HL-60/S4 (cell line): ENCODE measurements around the gene POLR1B.
"Not testable (repeated sequence)": the region's sequence is repeated elsewhere in the genome, so short reads cannot be mapped to it uniquely, and the experiment has no call there.

ENCODE experiments used
- in situ Hi-C: fragments of 300-500 bp; cut with MboI; formaldehyde crosslinking; loops from 2 replicates; pipeline ENCODE4 v1.14.3; 2022; ENCODE audit warnings: low sequenced_read_pairs

POLR1B gene

GRCh38 chr2:112542123-112542983, at the start of gene POLR1B:
POLR1B (plus strand) TSS chr2:112542465; CDS start chr2:112542495, 30 bp downstream.
- in situ Hi-C loops, result no loop called here

DNA sequence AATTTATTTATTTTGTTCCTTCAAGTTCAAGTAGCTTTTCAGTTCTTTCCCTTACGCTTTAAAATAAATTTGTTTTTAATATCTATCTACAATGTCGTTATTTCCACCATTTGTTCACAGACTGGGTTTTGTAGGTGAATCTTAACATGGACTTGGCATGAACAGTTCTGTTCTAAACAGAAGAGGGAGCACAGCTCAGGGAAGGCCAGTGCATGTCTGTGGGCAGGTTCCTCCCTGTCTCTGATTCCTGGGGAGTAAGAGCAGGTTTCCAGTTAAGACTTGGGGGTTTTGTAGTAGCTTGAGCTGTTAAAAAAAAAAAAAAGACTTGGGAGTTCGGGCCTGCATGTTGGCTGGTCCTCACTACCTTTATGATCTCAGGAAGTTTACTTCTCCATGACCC, 49.2 kb upstream of the POLR1B start:
- in situ Hi-C loops, result no loop called here

DNA sequence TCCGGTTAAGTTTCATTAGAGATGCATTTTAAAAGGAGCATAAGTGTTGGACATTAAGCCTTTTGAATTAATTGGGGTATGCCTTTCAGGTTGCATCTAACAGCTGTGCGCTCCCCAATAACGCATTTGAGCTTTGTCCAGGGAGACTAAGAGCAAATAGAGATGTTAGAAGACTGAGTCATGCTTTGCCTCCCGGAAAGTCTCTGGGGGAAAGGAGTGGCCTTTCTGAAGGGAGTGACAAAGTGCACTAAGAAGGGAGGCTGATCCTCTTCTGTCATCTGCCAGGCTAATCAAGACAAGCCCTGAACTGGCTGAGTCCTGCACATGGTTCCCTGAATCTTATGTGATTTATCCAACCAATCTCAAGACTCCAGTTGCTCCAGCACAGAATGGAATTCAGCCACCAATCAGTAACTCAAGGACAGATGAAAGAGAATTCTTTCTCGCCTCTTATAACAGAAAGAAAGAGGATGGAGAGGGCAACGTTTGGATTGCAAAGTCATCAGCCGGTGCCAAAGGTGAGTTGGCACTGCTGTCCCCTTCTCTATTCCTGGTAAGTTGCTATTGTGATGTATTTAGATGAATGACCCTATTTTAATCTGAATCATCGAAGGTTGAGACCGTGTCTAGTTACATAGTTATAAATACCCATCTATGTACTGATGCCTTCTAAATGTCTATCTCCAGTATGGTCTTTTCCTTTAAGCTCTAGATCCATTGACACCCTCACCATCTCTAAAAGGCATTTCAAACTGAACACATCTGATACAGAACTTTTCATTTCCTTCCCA, 48.2 kb upstream of the POLR1B start:
- in situ Hi-C loops, result no loop called here

DNA sequence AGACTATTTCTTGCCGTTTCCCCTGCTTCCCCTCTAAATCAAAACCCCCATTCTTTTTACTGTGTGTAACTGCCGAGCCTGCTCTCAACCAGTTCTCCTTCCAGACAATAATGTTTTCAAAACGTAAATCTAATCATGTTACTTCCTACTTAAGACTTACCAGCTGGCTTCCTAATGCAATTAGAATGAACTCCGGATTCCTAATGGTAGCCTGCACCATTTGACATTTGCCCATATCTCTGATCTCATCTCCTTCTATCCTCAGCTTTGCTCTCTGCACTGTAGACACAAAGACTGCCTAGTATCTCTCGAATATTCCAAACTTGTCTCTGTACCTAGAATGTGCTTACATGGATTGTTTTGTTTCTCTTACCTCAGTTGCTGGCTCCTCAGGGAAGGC, 47.4 kb upstream of the POLR1B start:
- in situ Hi-C loops, result no loop called here

DNA sequence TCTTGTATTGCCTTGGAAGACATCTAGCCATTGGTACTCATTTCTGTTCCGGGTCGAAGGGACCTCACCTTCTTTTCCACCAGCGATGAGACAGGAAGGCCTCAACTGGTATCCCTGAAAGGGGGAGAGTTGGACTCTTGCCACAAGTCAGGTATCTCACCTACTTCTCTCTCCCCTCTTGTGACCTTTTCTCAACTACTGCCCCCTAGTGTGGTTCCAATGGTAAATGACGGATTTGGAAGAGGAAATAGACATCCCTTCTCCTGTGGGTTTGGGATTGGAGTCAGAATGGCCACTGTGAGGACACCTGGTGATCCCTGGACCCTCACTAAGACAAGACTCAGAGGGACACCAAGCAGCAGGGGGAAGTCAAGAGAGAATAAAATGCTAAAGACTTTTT, 46.4 kb upstream of the POLR1B start:
- in situ Hi-C loops, result not testable (repeated sequence)

GRCh38 chr2:112500850-112501484, 41.3 kb upstream of the POLR1B start:
- in situ Hi-C loops, result not testable (repeated sequence)

GRCh38 chr2:112509239-112509998, 32.8 kb upstream of the POLR1B start:
- in situ Hi-C loops, result not testable (repeated sequence)

DNA sequence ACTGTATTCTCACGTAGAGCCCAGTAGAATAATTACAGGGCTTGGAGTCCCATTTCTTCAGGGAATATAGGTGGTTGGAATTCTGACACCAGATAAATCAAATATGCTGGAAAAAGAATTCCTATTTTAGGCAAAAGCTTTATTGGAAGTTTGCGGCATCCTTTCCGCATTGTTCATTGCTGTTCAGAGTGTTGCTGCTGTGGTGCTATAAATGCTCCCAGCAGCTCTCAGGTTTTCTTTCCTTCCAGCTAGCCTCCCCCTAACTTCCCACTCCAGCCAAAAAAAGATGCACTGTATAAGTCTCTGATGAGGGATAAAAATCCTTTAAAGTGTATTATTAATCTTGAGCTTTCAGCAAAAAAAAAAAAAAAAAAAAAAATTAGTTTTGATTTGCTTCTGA, 25.5 kb upstream of the POLR1B start:
- in situ Hi-C loops, result no loop called here

DNA sequence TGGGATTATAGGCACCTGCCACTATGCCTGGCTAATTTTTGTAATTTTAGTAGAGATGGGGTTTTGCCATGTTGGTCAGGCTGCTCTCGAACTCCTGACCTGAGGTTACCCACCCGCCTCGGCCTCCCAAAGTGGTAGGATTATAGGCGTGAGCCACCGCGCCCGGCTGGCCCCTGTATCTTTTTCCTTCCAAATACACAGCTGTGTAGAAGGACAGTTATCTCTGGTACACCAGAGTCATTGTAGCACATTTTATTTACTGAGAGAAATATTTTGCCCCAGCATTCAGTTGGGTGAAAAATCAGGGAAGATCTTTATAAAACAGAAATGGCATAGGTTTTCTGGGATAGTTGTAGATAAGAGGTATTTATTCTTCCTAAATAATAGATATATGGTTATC, 23.5 kb upstream of the POLR1B start:
- in situ Hi-C loops, result no loop called here

DNA sequence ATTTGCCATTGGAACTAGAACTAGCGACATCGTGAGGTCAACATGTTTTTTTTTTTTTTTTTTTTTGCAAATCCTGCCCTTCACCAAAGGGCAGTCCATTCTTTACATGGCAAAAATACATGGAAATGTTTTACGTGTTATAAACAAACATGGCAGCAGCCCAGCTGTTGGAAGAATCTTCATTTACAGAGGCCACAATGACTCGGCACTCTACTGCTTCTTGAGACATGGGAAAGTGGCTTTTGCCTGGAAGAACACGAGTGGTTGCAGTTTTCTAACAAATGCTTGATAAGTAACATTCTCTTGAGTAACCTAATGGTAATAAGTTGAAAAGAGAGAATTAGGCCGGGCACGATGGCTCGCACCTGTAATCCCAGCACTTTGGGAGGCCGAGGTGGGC, 22.8 kb upstream of the POLR1B start:
- in situ Hi-C loops, result no loop called here

DNA sequence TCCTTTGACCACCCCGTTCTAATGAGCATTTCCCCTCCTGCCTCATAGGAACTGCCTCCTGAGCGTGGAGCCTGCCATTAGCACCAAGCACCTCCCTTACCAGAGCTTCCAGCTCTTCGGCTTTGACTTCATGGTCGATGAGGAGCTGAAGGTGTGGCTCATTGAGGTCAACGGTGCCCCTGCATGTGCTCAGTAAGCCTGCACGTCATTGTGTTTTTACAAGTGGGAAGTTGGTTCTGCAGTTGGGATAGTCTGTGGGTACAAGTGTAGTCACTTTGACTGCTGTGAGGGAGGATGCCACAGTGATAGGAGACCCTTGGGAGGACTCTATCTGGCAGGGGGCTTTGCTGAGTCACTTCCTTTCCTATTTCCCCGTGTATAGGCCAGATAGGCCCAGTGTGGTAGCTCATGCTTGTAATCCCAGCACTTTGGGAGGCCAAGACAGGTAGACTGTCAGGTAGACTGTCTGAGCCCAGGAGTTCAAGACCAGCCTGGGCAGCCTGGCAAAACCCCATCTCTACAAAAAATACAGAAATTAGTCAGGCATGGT, 22.0 kb upstream of the POLR1B start:
- in situ Hi-C loops, result no loop called here

GRCh38 chr2:112523291-112523777, 18.9 kb upstream of the POLR1B start:
- in situ Hi-C loops, result no loop called here

DNA sequence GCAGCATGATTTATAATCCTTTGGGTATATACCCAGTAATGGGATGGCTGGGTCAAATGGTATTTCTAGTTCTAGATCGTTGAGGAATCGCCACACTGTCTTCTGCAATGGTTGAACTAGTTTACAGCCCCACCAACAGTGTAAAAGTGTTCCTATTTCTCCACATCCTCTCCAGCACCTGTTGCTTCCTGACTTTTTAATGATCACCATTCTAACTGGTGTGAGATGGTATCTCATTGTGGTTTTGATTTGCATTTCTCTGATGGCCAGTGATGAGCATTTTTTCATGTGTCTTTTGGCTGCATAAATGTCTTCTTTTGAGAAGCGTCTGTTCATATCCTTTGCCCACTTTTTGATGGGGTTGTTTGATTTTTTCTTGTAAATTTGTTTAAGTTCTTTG, 18.0 kb upstream of the POLR1B start:
- in situ Hi-C loops, result not testable (repeated sequence)

DNA sequence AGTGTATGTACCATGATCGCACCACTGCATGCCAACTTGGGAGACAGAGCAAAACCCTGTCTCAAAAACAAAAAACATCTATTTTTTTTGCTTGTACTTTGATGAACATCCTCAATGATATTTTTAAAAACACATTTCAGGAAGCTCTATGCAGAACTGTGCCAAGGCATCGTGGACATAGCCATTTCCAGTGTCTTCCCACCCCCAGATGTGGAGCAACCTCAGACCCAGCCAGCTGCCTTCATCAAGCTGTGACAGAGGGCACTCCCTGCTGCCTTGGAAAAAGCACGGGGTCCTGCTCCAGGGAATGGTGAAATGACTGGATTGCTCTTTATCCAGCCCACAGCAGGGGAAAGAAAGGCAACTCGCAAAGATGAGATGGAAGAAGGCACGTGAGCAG, 13.7 kb upstream of the POLR1B start:
- in situ Hi-C loops, result no loop called here

DNA sequence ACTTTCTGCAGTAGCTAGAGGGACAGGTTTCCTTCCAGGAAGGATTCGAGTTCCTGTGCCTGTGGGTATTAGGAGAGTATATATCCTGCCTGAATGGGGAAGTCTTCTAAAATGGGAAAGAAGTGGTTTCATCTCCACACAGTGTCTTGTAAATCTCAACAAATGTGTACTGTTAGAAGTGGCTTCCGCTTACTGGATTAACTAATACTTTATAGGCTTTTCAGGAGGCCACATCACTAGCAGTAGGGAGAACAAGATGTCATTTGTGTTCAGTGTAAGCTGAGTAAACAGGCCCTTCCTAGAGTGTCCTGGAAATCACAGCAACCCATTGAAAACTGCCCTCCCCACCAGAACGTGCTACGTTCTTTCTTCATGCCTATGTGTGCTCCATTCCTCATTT, 12.5 kb upstream of the POLR1B start:
- in situ Hi-C loops, result no loop called here

- in situ Hi-C loops, result no loop called here
These were observed 11.5 kb upstream of the POLR1B start for GRCh38 chr2:112530728-112531127.

- in situ Hi-C loops, result no loop called here
These were observed 7.4 kb upstream of the POLR1B start for GRCh38 chr2:112534826-112535225.

DNA sequence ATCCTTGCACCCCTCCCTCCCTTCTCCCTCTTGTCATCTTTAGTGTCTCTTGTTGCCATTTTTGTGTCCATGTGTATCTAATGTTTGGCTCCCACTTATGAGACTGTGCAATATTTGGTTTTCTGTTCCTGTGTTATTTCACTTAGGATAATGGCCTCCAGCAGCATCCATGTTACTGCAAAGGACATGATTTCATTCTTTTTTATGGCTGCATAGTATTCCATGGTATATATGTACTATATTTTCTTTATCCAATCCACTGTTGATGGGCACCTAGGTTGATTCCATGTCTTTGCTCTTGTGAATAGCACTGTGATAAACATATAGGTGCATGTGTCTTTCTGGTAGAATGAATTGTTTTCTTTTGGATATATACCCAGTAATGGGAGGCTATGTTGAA, 5.6 kb upstream of the POLR1B start:
- in situ Hi-C loops, result not testable (repeated sequence)

- in situ Hi-C loops, result no loop called here
These were observed 3.0 kb upstream of the POLR1B start for GRCh38 chr2:112539306-112539705.

DNA sequence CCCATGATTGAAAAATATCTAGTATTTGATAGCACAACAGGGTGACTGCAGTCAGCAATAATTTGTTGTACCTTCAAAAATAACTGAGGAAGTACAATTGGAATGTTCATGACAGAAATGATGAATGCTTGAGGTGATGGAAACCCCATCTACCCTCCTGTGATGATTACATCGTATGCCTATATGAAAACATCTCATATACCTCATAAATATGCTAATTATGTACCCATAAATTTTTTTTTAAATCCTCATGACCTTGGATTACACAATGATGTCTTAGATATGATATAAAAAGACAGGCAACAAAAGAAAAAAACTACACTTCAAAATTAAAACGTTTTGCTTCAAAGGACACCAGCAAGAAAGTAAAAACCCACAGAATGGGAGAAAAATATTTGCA, 1.4 kb upstream of the POLR1B start:
- in situ Hi-C loops, result no loop called here
